ENCODE data around the gene KRTAP5-3.
"Not testable (repeated sequence)": the region's sequence is repeated elsewhere in the genome, so short reads cannot be mapped to it uniquely, and the experiment has no call there.

KRTAP5-3 gene

GRCh38 chr11:1619449-1619848 is 11.2 kb upstream of the KRTAP5-3 start:
- no peak for DNase-seq (ENCODE audit: low read depth in 2 of 2)

- DNase-seq (ENCODE audit: low read depth in 2 of 2): no peak
Measured at GRCh38 chr11:1618231-1618630, 10.0 kb upstream of the KRTAP5-3 start.

GRCh38 chr11:1607901-1608300 is 362 bp downstream of the KRTAP5-3 start:
- not testable (repeated sequence) for DNase-seq (ENCODE audit: low read depth in 2 of 2)

GRCh38 chr11:1607156-1607845 is 962 bp downstream of the KRTAP5-3 start:
- not testable (repeated sequence) for DNase-seq (ENCODE audit: low read depth in 2 of 2)

- DNase-seq (ENCODE audit: low read depth in 2 of 2): not testable (repeated sequence)
Measured at GRCh38 chr11:1605923-1606322, 2.3 kb downstream of the KRTAP5-3 start.

- no peak for DNase-seq (ENCODE audit: low read depth in 2 of 2)
Measured at GRCh38 chr11:1604711-1605110, 3.6 kb downstream of the KRTAP5-3 start.

- no peak for DNase-seq (ENCODE audit: low read depth in 2 of 2)
Measured at GRCh38 chr11:1604181-1604580, 4.1 kb downstream of the KRTAP5-3 start.

- DNase-seq (ENCODE audit: low read depth in 2 of 2): no peak
Measured at GRCh38 chr11:1603629-1604028, 4.6 kb downstream of the KRTAP5-3 start.

GRCh38 chr11:1601663-1602062 is 6.6 kb downstream of the KRTAP5-3 start:
- DNase-seq (ENCODE audit: low read depth in 2 of 2): not testable (repeated sequence)

- DNase-seq (ENCODE audit: low read depth in 2 of 2): no peak
Measured at GRCh38 chr11:1600626-1601025, 7.6 kb downstream of the KRTAP5-3 start.

- no peak for DNase-seq (ENCODE audit: low read depth in 2 of 2)
Measured at GRCh38 chr11:1598816-1599215, 9.4 kb downstream of the KRTAP5-3 start.

- not testable (repeated sequence) for DNase-seq (ENCODE audit: low read depth in 2 of 2)
Measured at GRCh38 chr11:1598406-1598805, 9.9 kb downstream of the KRTAP5-3 start.

GRCh38 chr11:1597994-1598380 is 10.3 kb downstream of the KRTAP5-3 start, which contains the start of gene KRTAP5-2:
Gene KRTAP5-2, minus strand, starts transcription at chr11:1598294. Its CDS starts 44 bp downstream, at chr11:1598250.
- DNase-seq (ENCODE audit: low read depth in 2 of 2): no peak

GRCh38 chr11:1597331-1597993 is 10.8 kb downstream of the KRTAP5-3 start:
- no peak for DNase-seq (ENCODE audit: low read depth in 2 of 2)

- DNase-seq (ENCODE audit: low read depth in 2 of 2): not testable (repeated sequence)
Measured at GRCh38 chr11:1596576-1597121, 11.6 kb downstream of the KRTAP5-3 start.

- not testable (repeated sequence) for DNase-seq (ENCODE audit: low read depth in 2 of 2)
Measured at GRCh38 chr11:1595994-1596575, 12.2 kb downstream of the KRTAP5-3 start.

GRCh38 chr11:1592628-1593027 is 15.6 kb downstream of the KRTAP5-3 start:
- no peak for DNase-seq (ENCODE audit: low read depth in 2 of 2)

- DNase-seq (ENCODE audit: low read depth in 2 of 2): no peak
Measured at GRCh38 chr11:1589996-1590395, 18.3 kb downstream of the KRTAP5-3 start.

GRCh38 chr11:1589191-1589963 is 18.9 kb downstream of the KRTAP5-3 start:
- not testable (repeated sequence) for DNase-seq (ENCODE audit: low read depth in 2 of 2)

- no peak for DNase-seq (ENCODE audit: low read depth in 2 of 2)
Measured at GRCh38 chr11:1586699-1587098, 21.6 kb downstream of the KRTAP5-3 start.

- not testable (repeated sequence) for DNase-seq (ENCODE audit: low read depth in 2 of 2)
Measured at GRCh38 chr11:1584661-1585370, 23.4 kb downstream of the KRTAP5-3 start, which contains the start of gene KRTAP5-1. Gene KRTAP5-1, minus strand, starts transcription at chr11:1585283. Its CDS starts 34 bp downstream, at chr11:1585249.

All from stimulated activated CD8-positive, alpha-beta memory T cell treated with anti-CD3 and anti-CD28 coated beads, Interleukin-15, amount 100 ng/mL, for 48 hours (primary cell).